GM23338 (cell line): ENCODE results near the gene BAX. TPM values are rescaled to one million over a fixed set of nuclear protein-coding genes. Genes with fewer than 3 reads are reported as not detected.

Experiments
- ATAC-seq: fragments of 200-7000 bp; cut with Tn5 transposase; 3 replicates; pipeline ENCODE4 v1.9.1; 2020
- DNase-seq: peaks from one replicate; pipeline ENCODE4 v3.0.0-alpha.2; 2015; ENCODE audit warnings: low spot score
- H2AFZ ChIP-seq: fragments of 200-600 bp; sonication (generic); 2 replicates; pipeline ENCODE4 v1.8.0; 2016; ENCODE audit warnings: antibody characterized with exemption, mild to moderate bottlenecking, moderate library complexity
- H3F3A ChIP-seq: fragments of 200-600 bp; sonication (generic); replicated peaks from 2 replicates; pipeline ENCODE4 v1.8.0; 2017; ENCODE audit warnings: antibody characterized with exemption, mixed run types, low read depth
- H3K27ac ChIP-seq: fragments of 200-600 bp; sonication (generic); 2 replicates; pipeline ENCODE4 v1.6.1; 2016; ENCODE audit warnings: low read depth
- H3K27me3 ChIP-seq: fragments of 200-600 bp; sonication (generic); 2 replicates; pipeline ENCODE4 v1.8.0; 2016; ENCODE audit warnings: mild to moderate bottlenecking, mixed run types, moderate library complexity; ENCODE audit not compliant: insufficient read depth
- H3K36me3 ChIP-seq: fragments of 200-600 bp; sonication (generic); 2 replicates; pipeline ENCODE4 v1.8.0; 2016; ENCODE audit warnings: mild to moderate bottlenecking; ENCODE audit not compliant: insufficient read depth
- H3K4me1 ChIP-seq: fragments of 200-600 bp; sonication (generic); 2 replicates; pipeline ENCODE4 v1.8.0; 2016; ENCODE audit warnings: mild to moderate bottlenecking, moderate library complexity; ENCODE audit not compliant: insufficient read depth
- H3K4me2 ChIP-seq: fragments of 200-600 bp; sonication (generic); 2 replicates; pipeline ENCODE4 v1.7.1; 2017; ENCODE audit warnings: mixed run types
- H3K4me3 ChIP-seq: fragments of 200-600 bp; sonication (generic); 2 replicates; pipeline ENCODE4 v1.6.1; 2016; ENCODE audit warnings: mixed run types
- H3K79me2 ChIP-seq: fragments of 200-600 bp; sonication (generic); replicated peaks from 2 replicates; pipeline ENCODE4 v1.8.0; 2017; ENCODE audit warnings: mild to moderate bottlenecking; ENCODE audit not compliant: insufficient read depth
- H3K9me2 ChIP-seq: fragments of 200-600 bp; sonication (generic); 2 replicates; pipeline ENCODE4 v1.8.0; 2017; ENCODE audit not compliant: insufficient read depth
- H4K20me1 ChIP-seq: fragments of 200-600 bp; sonication (generic); replicated peaks from 2 replicates; pipeline ENCODE4 v1.8.0; 2017; ENCODE audit warnings: mild to moderate bottlenecking; ENCODE audit not compliant: insufficient read depth
- H3K27ac Mint-ChIP-seq: 2 replicates; pipeline ENCODE4 v1.8.0; 2020; ENCODE audit warnings: inconsistent platforms, mild to moderate bottlenecking, moderate library complexity, mixed read lengths
- H3K27me3 Mint-ChIP-seq: 3 replicates; pipeline ENCODE4 v1.8.0; 2022; ENCODE audit warnings: low read depth, mild to moderate bottlenecking, moderate library complexity, mixed read lengths, inconsistent platforms; ENCODE audit not compliant: insufficient read depth, poor library complexity
- H3K36me3 Mint-ChIP-seq: 3 replicates; pipeline ENCODE4 v1.8.0; 2021; ENCODE audit warnings: low read depth, mild to moderate bottlenecking, inconsistent platforms, moderate library complexity, mixed read lengths
- H3K4me1 Mint-ChIP-seq: 3 replicates; pipeline ENCODE4 v1.8.0; 2020; ENCODE audit warnings: mild to moderate bottlenecking, inconsistent platforms, mixed read lengths
- H3K4me3 Mint-ChIP-seq: 3 replicates; pipeline ENCODE4 v1.8.0; 2021; ENCODE audit warnings: moderate library complexity, mild to moderate bottlenecking, inconsistent platforms, mixed read lengths
- H3K9me3 Mint-ChIP-seq: 3 replicates; pipeline ENCODE4 v1.8.0; 2020; ENCODE audit warnings: moderate library complexity, mild to moderate bottlenecking, inconsistent platforms, mixed read lengths
- CREB1 ChIP-seq: fragments of 250-450 bp; sonication (Bioruptor Pico); IDR thresholded peaks from 2 replicates; pipeline ENCODE4 v1.5.0; 2020; ENCODE audit warnings: low read depth, mild to moderate bottlenecking, moderate library complexity
- EZH2 ChIP-seq: fragments of 200-600 bp; sonication (generic); IDR thresholded peaks from one replicate; pipeline ENCODE4 v1.8.0; 2017; ENCODE audit warnings: antibody characterized with exemption, mild to moderate bottlenecking, low read depth; ENCODE audit not compliant: unreplicated experiment
- POLR2AphosphoS5 ChIP-seq: IDR thresholded peaks from 2 replicates; pipeline ENCODE4 v1.6.1; 2016; ENCODE audit warnings: antibody characterized with exemption, low read depth
- ZNF114 ChIP-seq: fragments of 250-450 bp; sonication (Bioruptor Pico); IDR thresholded peaks from 2 replicates; pipeline ENCODE4 v1.5.0; 2020; ENCODE audit warnings: mild to moderate bottlenecking, moderate library complexity
- polyA plus RNA-seq: library from polyadenylated mRNA; unstranded; fragments of >200 nt; fragmentation: Nextera tagmentation; extraction: Ambion mirVana; gene quantifications from 2 replicates; pipeline ENCODE4 v1.2.1, GENCODE V29; 2016
- total RNA-seq: library from RNA; depleted of rRNA; stranded (reverse); fragments of >200 nt; shearing (Covaris generic); gene quantifications from 2 replicates; pipeline ENCODE4 v1.2.3, GENCODE V29; 2014
- TF ChIP-seq, protein P1 (sequence below): IDR thresholded peaks from one replicate; pipeline ENCODE4 v1.6.1; 2018; ENCODE audit warnings: antibody characterized with exemption; ENCODE audit not compliant: unreplicated experiment
- TF ChIP-seq, protein P2 (sequence below): fragments of 250-450 bp; sonication (Bioruptor Pico); IDR thresholded peaks from 2 replicates; pipeline ENCODE4 v1.5.0; 2020; ENCODE audit warnings: mild to moderate bottlenecking, moderate library complexity
- TF ChIP-seq, protein P3 (sequence below), 2 experiments: fragments of 200-600 bp in 1 of 2; sonication (generic) in 1 of 2; conservative IDR thresholded peaks; 2 replicates each; pipeline versions ENCODE4 v1.5.1 to v1.6.1; 2016 to 2017; ENCODE audit warnings: antibody characterized with exemption in 2 of 2, low read depth in 2 of 2, mild to moderate bottlenecking in 2 of 2, moderate library complexity in 1 of 2

Gene BAX
- total and polyA plus RNA-seq, 2 experiments from 2014 or later, result 179 to 261 TPM

DNA sequence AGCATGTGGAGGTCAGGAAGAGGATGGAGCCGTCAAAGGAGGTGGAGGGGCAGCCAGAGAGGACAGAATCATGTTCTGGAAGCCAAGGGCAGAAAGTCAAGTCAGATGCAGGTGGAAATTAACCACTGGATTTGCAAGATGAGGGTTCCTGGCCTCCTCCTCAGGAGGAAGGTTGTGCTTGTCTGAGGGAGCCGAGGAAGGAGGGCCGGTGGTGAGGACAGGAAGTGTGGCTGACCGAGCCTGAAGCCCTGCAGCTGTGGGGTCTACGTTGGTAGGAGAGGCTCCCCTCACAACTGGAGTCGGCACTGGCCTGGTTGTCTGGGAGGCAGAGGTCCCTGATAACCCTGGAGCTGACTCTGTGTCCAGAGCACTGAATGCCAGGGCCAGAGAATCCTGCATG lies 36.6 kb upstream of the BAX start:
- Histone ChIP-seq H3K9me2 (no peaks in the 10 kb centered on the region), H3K4me3 (no peak overlapping the region), H3F3A (0 out of 2 replicates have a peak, but pooled peaks cover 8% of the 10 kb centered on the region), H3K36me3 (peaks cover 12% of the 10 kb centered on the region; the same call in 1 of the 2 replicates), H3K79me2 (no peaks in the 10 kb centered on the region), H3K27me3 (no peaks in the 10 kb centered on the region), H3K4me2 (no peak overlapping the region), H3K27ac (no peak overlapping the region), H4K20me1 (peaks cover 3% of the 10 kb centered on the region), H3K4me1 (no peaks in the 10 kb centered on the region), H2AFZ (no peak overlapping the region)
- DNase-seq (no peak), ATAC-seq (no peak)
- no peaks in the 10 kb centered on the region for H3K9me3 Mint-ChIP-seq
- no peaks in the 10 kb centered on the region for H3K4me1 Mint-ChIP-seq
- peaks cover 2% of the 10 kb centered on the region for H3K27me3 Mint-ChIP-seq
- TF ChIP-seq EZH2, result no peak
- TF ChIP-seq, protein P1, sequence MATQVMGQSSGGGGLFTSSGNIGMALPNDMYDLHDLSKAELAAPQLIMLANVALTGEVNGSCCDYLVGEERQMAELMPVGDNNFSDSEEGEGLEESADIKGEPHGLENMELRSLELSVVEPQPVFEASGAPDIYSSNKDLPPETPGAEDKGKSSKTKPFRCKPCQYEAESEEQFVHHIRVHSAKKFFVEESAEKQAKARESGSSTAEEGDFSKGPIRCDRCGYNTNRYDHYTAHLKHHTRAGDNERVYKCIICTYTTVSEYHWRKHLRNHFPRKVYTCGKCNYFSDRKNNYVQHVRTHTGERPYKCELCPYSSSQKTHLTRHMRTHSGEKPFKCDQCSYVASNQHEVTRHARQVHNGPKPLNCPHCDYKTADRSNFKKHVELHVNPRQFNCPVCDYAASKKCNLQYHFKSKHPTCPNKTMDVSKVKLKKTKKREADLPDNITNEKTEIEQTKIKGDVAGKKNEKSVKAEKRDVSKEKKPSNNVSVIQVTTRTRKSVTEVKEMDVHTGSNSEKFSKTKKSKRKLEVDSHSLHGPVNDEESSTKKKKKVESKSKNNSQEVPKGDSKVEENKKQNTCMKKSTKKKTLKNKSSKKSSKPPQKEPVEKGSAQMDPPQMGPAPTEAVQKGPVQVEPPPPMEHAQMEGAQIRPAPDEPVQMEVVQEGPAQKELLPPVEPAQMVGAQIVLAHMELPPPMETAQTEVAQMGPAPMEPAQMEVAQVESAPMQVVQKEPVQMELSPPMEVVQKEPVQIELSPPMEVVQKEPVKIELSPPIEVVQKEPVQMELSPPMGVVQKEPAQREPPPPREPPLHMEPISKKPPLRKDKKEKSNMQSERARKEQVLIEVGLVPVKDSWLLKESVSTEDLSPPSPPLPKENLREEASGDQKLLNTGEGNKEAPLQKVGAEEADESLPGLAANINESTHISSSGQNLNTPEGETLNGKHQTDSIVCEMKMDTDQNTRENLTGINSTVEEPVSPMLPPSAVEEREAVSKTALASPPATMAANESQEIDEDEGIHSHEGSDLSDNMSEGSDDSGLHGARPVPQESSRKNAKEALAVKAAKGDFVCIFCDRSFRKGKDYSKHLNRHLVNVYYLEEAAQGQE, result no peak
- TF ChIP-seq, protein P2, sequence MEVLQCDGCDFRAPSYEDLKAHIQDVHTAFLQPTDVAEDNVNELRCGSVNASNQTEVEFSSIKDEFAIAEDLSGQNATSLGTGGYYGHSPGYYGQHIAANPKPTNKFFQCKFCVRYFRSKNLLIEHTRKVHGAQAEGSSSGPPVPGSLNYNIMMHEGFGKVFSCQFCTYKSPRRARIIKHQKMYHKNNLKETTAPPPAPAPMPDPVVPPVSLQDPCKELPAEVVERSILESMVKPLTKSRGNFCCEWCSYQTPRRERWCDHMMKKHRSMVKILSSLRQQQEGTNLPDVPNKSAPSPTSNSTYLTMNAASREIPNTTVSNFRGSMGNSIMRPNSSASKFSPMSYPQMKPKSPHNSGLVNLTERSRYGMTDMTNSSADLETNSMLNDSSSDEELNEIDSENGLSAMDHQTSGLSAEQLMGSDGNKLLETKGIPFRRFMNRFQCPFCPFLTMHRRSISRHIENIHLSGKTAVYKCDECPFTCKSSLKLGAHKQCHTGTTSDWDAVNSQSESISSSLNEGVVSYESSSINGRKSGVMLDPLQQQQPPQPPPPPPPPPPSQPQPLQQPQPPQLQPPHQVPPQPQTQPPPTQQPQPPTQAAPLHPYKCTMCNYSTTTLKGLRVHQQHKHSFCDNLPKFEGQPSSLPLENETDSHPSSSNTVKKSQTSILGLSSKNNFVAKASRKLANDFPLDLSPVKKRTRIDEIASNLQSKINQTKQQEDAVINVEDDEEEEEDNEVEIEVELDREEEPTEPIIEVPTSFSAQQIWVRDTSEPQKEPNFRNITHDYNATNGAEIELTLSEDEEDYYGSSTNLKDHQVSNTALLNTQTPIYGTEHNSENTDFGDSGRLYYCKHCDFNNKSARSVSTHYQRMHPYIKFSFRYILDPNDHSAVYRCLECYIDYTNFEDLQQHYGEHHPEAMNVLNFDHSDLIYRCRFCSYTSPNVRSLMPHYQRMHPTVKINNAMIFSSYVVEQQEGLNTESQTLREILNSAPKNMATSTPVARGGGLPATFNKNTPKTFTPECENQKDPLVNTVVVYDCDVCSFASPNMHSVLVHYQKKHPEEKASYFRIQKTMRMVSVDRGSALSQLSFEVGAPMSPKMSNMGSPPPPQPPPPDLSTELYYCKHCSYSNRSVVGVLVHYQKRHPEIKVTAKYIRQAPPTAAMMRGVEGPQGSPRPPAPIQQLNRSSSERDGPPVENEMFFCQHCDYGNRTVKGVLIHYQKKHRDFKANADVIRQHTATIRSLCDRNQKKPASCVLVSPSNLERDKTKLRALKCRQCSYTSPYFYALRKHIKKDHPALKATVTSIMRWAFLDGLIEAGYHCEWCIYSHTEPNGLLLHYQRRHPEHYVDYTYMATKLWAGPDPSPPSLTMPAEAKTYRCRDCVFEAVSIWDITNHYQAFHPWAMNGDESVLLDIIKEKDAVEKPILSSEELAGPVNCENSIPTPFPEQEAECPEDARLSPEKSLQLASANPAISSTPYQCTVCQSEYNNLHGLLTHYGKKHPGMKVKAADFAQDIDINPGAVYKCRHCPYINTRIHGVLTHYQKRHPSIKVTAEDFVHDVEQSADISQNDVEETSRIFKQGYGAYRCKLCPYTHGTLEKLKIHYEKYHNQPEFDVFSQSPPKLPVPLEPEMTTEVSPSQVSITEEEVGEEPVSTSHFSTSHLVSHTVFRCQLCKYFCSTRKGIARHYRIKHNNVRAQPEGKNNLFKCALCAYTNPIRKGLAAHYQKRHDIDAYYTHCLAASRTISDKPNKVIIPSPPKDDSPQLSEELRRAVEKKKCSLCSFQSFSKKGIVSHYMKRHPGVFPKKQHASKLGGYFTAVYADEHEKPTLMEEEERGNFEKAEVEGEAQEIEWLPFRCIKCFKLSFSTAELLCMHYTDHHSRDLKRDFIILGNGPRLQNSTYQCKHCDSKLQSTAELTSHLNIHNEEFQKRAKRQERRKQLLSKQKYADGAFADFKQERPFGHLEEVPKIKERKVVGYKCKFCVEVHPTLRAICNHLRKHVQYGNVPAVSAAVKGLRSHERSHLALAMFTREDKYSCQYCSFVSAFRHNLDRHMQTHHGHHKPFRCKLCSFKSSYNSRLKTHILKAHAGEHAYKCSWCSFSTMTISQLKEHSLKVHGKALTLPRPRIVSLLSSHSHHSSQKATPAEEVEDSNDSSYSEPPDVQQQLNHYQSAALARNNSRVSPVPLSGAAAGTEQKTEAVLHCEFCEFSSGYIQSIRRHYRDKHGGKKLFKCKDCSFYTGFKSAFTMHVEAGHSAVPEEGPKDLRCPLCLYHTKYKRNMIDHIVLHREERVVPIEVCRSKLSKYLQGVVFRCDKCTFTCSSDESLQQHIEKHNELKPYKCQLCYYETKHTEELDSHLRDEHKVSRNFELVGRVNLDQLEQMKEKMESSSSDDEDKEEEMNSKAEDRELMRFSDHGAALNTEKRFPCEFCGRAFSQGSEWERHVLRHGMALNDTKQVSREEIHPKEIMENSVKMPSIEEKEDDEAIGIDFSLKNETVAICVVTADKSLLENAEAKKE, result no peak
- TF ChIP-seq POLR2AphosphoS5, result no peak
- no peak for TF ChIP-seq CREB1 (CRISPR knock-in tag)
- TF ChIP-seq ZNF114 (CRISPR knock-in tag), result no peak
- TF ChIP-seq, protein P3, sequence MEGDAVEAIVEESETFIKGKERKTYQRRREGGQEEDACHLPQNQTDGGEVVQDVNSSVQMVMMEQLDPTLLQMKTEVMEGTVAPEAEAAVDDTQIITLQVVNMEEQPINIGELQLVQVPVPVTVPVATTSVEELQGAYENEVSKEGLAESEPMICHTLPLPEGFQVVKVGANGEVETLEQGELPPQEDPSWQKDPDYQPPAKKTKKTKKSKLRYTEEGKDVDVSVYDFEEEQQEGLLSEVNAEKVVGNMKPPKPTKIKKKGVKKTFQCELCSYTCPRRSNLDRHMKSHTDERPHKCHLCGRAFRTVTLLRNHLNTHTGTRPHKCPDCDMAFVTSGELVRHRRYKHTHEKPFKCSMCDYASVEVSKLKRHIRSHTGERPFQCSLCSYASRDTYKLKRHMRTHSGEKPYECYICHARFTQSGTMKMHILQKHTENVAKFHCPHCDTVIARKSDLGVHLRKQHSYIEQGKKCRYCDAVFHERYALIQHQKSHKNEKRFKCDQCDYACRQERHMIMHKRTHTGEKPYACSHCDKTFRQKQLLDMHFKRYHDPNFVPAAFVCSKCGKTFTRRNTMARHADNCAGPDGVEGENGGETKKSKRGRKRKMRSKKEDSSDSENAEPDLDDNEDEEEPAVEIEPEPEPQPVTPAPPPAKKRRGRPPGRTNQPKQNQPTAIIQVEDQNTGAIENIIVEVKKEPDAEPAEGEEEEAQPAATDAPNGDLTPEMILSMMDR (conservative IDR thresholded peaks at IDR 0.05; ENCODE audit: low read depth in 2 of 2), result no peak
- peaks cover 29% of the 10 kb centered on the region for H3K36me3 Mint-ChIP-seq
- no peak overlapping the region for H3K27ac Mint-ChIP-seq
- H3K4me3 Mint-ChIP-seq, result no peak overlapping the region
